SKM-1 treated with dmso at 0.1 percent for 144 hours (cell line): ENCODE data around the gene CCDC17.
A peak's percentile ranks its signal among the peaks of the same experiment; 100 is the strongest.

Experiments used
- DNase-seq: peaks from one replicate; lab custom pipeline; 2025; ENCODE audit not compliant: unreplicated experiment; lab: John Stamatoyannopoulos, UW

The CCDC17 gene

GRCh38 chr1:45584351-45585109 is 39.3 kb downstream of the CCDC17 start:
- peak; percentile 72 for DNase-seq

GRCh38 chr1:45583666-45584350 is 40.0 kb downstream of the CCDC17 start, which contains the start of gene NASP:
TSS of gene NASP (plus strand) at chr1:45584041. CDS start at chr1:45584147, 106 bp downstream.
- DNase-seq: peak; percentile 57

DNA sequence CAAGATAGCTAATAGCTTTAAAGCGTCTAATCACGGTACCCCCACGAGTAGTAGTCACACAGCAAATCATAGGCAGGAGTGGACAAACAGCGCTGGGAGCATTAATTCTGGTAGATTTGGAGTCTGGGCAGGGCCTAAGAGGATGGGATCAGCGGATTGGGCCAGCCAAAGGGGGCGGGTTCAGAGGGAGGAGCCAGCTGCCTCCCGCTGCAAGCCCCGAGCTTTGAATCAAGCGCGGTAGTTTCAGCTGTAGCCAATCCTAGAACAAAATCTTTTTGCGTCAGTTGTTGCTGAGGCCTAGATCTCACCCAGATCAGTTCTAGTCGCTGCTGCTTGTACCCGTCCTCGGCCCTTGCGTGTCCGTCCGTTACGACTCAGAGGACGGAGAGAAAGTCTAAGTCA is 40.6 kb downstream of the CCDC17 start:
- peak; percentile 98 for DNase-seq

DNA sequence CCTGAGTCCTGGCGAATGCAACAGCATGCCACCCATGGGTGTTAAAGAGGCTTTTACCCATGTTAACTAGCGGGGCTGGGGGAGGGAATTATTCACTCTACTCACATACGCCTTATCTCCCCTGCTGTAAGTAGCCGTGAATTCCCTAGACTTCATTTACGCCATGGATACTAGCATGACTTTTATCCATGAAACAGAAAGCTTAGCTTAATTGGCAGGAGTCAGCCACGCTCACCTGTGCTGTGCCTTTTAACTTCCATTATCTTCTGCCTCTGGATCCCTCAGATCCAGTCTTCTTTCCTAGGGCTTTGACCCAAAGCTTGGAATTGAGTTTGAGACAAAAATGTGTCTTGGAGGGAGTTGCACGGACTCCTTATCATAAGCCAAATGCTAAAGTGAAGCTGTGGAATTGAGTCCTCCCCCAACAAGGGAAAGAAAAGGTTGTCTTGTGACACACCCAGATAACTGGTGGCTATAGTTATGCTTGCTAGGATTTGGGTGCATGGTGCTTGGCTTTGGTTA is 49.7 kb downstream of the CCDC17 start:
- no peak for DNase-seq

- DNase-seq: no peak
Measured at GRCh38 chr1:45573231-45573804, 50.5 kb downstream of the CCDC17 start.

DNA sequence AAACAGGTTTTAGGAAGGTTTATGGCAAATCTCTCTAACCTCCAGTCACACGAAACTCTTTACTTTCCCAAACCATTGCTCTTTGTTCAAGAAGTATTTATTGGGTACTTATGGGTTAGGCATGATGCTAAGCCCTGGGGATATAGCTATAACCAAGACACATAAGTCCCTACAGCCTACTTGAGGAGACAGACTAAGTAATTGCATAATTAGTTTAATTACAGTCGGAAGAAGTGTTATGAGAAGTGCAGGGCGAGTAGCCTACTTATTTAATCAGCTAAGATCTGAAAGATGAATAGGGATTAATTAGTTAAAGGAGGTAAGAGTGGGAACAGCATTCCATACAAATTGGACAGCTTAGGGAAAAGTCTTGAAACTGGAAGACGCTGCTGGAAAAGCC is 53.2 kb downstream of the CCDC17 start:
- no peak for DNase-seq
